GM18858 (cell line): ENCODE measurements around the gene ZNF341.

Experiments used
- ATAC-seq: cut with Tn5 transposase; IDR thresholded peaks from one replicate; pipeline ENCODE4 v1.9.1; 2021; ENCODE audit not compliant: unreplicated experiment

ZNF341 gene

DNA sequence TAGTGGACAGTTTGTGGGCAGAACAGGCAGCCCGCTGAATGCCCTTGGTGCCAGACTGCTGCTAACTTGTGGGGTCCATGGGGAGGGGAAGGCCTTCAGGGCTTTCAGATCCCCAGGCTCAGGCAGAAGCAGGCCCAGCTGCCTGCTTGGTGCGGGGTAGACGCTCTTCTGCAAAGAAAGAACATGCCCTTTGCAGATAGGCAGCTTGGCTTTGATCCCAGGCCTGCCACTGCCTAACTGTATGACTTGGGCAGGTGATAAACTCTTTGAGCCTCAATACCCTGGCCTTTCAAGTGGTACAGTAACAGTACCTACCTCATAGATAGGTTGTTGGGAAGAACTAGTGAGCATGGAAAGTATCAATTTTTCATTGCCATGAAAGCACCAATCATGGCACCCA, 107.8 kb downstream of the ZNF341 start:
- no peak for ATAC-seq

DNA sequence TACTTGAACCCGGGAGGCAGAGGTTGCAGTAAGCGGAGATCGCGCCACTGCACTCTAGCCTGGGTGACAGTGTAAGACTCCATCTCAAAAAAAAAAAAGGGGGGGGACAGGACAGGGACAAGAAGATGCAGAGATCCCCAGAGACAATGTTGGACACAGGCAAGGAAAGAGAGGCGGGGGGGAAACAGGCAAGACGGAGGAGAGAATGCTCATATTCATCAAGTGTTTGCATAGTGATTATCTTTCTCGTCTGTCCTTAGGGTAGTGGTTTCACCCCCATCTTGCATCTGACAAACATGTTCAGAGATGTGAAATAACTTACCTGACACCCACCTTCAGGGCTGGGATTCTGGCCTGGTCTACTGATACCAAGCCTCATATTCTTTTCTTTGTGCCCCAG, 108.4 kb downstream of the ZNF341 start:
- no peak for ATAC-seq

DNA sequence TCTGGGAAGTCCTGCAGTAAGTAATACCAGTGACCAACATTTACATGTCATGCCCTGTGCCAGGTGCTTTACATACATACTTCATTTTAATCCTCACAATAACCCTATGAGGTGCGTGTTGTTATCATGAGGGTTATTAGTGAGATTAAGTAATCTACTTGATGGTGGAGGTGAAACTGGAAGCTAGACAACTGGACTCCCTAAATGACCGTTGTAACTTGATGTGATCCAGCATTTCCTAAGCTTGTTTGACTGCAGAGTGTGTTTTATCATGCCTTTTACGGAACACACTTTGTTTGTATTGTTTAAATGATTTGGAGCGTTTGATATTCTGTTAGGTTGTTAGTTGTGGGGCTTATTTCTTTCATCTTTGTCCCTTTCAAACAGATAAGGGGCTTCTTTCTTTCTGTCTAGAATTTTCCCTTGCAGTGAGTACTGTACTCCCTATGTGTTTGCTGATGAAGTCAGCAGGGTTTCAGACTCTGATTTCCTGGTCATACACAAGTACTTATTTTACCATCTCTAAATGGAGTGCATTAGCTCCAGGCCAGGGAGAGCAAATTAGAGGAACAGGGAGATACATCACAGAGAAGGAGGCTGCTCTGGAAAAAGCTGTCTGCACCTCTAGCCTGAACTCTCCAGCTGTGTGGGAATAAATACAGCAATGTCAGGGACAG, 109.1 kb downstream of the ZNF341 start:
- no peak for ATAC-seq

DNA sequence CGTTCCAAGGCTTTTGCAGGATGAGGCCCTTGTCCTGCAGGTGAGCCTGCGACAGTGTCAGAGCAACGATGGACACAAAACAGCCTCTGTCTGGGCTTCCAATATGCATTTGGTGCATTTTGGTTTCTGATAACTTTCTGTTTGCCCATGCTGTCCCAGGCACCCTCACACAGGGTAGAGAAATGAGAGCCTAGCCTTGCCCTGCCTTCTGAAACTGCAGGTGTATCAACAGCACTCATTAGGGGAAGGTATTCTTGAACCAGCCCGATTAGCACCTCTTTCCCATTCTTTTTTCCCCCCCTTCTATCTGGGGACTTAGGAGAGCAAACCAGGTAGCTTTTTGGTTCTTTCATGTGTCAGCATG, 109.6 kb downstream of the ZNF341 start:
- ATAC-seq = no peak
